ENCODE data around the gene ARHGEF28. TPM values are rescaled to one million over a fixed set of nuclear protein-coding genes. Genes with fewer than 3 reads are reported as not detected.

The ARHGEF28 gene
- total and polyA plus RNA-seq, 7 experiments from 2014 or later = 0.03 to 0.47 TPM; not detected in 5

DNA sequence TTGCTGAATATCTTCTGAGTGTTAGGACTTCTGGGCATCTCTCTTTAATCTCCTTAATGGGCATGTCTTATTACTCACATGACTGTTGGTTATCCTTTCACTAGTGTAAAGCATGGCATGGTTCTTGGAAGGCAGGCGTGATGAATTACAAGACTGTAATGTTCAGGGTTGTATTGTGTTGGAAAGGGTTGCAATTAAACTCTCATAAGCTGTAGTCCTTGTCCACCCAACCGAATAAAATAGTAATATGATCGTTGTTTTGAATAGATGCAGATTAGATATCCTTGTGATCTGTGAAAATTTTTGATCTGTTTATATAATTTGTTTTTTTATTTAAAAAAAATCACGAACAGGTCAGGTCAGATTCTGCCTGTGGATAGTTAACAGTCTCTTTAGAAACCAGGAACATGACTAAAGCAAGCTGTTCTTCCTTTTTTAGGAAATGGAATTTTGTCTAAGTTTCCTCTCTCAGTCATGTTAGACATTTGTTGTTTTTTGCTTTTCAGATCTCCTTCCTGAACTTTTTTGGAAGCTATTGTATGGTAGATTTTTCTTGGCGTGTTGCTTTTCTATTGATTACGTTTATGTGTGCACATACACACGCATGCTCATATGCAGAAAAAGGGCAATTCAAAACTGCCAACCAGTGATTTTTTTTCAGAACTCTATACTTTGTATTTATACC is 121.8 kb downstream of the ARHGEF28 start:
- H3K4me1 ChIP-seq (ENCODE audit: control insufficient read depth in 2 of 2, insufficient read depth in 2 of 2, low read length in 2 of 2) = no peaks in the 10 kb centered on the region
- no peak overlapping the region for H3K4me3 ChIP-seq (ENCODE audit: low read length)
- no peaks in the 10 kb centered on the region for H3K36me3 ChIP-seq (ENCODE audit: control insufficient read depth in 2 of 3, insufficient read depth in 3 of 3, low read length in 3 of 3)
- no peak overlapping the region for H3K27ac ChIP-seq (ENCODE audit: low read depth, low read length)
- H3K4me1 Mint-ChIP-seq = peaks cover 0 to 9% (median 0%) of the 10 kb centered on the region in 7 donors
- POLR2A ChIA-PET = no interaction called here
- H3K36me3 Mint-ChIP-seq = no peaks in the 10 kb centered on the region
- H3K9me3 ChIP-seq (ENCODE audit: control insufficient read depth in 2 of 3, low read length in 3 of 3) = no peaks in the 10 kb centered on the region
- intact Hi-C loops (cut with micrococcal nuclease) = no loop called here
- no peak overlapping the region for H3K27ac Mint-ChIP-seq
- no peak overlapping the region for H3K4me3 Mint-ChIP-seq
- H3K27me3 Mint-ChIP-seq = peaks cover 27 to 42% (median 38%) of the 10 kb centered on the region in 5 donors
- no peaks in the 10 kb centered on the region for H3K27me3 ChIP-seq (ENCODE audit: control insufficient read depth in 2 of 2, insufficient read depth in 2 of 2, low read length in 2 of 2)
- ATAC-seq (no peak), DNase-seq (no peak)
- peaks cover 0 to 4% (median 0%) of the 10 kb centered on the region in 11 donors for H3K9me3 Mint-ChIP-seq
- CTCF ChIA-PET = no interaction called here

- POLR2A ChIA-PET = no interaction called here
Observed at GRCh38 chr5:73748510-73749400, 122.8 kb downstream of the ARHGEF28 start.

DNA sequence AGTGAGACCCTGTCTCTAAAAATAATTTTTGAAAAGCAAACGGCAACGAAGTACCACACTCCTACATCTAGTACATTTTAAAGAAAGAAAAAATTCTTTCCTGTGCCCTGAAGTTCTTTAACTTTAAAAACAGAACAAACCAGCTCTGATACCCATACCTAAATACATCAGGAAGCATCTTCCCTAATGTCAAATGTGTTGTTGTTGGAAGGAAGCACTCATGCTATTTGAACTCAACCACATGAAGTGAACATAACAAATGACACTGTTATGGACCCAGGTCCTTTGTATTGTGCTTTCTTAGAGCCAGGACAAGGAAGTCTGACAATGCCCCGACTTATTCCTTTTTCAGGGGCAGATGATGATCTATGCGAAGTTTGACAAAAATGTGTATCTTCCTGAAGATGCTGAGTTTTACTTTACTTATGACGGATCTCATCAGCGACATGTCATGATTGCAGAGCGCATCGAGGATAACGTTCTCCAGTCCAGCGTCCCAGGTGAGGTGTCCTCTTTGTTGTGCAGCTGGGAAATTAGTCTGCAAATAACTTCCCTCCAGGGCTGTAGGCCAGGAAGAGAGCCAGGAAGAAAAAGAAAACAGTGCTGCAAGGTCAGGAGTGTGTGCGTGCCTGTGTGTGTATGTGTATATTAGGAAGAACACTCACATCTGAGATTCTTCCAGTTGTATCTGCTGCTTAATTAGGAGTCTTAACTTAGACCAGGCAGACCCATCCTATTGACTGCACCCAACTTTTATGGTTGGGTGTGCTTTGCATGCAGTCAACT is 123.7 kb downstream of the ARHGEF28 start:
- H3K36me3 Mint-ChIP-seq = no peaks in the 10 kb centered on the region
- Histone ChIP-seq H3K9me3 (ENCODE audit: control insufficient read depth in 2 of 3, low read length in 3 of 3) (no peaks in the 10 kb centered on the region), H3K4me1 (ENCODE audit: control insufficient read depth in 2 of 2, insufficient read depth in 2 of 2, low read length in 2 of 2) (no peaks in the 10 kb centered on the region), H3K27ac (ENCODE audit: low read depth, low read length) (no peak overlapping the region), H3K4me3 (ENCODE audit: low read length) (no peak overlapping the region), H3K27me3 (ENCODE audit: control insufficient read depth in 2 of 2, insufficient read depth in 2 of 2, low read length in 2 of 2) (no peaks in the 10 kb centered on the region), H3K36me3 (ENCODE audit: control insufficient read depth in 2 of 3, insufficient read depth in 3 of 3, low read length in 3 of 3) (no peaks in the 10 kb centered on the region)
- peaks cover 34 to 54% (median 44%) of the 10 kb centered on the region in 5 donors for H3K27me3 Mint-ChIP-seq
- ChIA-PET POLR2A (no interaction called here), CTCF (no interaction called here)
- H3K4me1 Mint-ChIP-seq = peaks cover 0 to 9% (median 0%) of the 10 kb centered on the region in 7 donors
- DNase-seq = no peak
- no peak overlapping the region for H3K27ac Mint-ChIP-seq
- no peak overlapping the region for H3K4me3 Mint-ChIP-seq
- intact Hi-C loops (cut with micrococcal nuclease) = no loop called here
- ATAC-seq = no peak
- peaks cover 0 to 4% (median 0%) of the 10 kb centered on the region in 11 donors for H3K9me3 Mint-ChIP-seq

More at GRCh38 chr5:73748510-73749400, 122.8 kb downstream of the ARHGEF28 start:
- no peaks in the 10 kb centered on the region for H3K9me3 ChIP-seq (ENCODE audit: control insufficient read depth in 2 of 3, low read length in 3 of 3)
- H3K36me3 Mint-ChIP-seq = no peaks in the 10 kb centered on the region
- intact Hi-C loops (cut with micrococcal nuclease) = no loop called here
- peaks cover 0 to 9% (median 0%) of the 10 kb centered on the region in 7 donors for H3K4me1 Mint-ChIP-seq
- H3K27me3 ChIP-seq (ENCODE audit: control insufficient read depth in 2 of 2, insufficient read depth in 2 of 2, low read length in 2 of 2) = no peaks in the 10 kb centered on the region
- DNase-seq (no peak), ATAC-seq (no peak)
- H3K36me3 ChIP-seq (ENCODE audit: control insufficient read depth in 2 of 3, insufficient read depth in 3 of 3, low read length in 3 of 3) = no peaks in the 10 kb centered on the region
- no peaks in the 10 kb centered on the region for H3K4me1 ChIP-seq (ENCODE audit: control insufficient read depth in 2 of 2, insufficient read depth in 2 of 2, low read length in 2 of 2)
- peaks cover 0 to 4% (median 0%) of the 10 kb centered on the region in 11 donors for H3K9me3 Mint-ChIP-seq
- H3K4me3 Mint-ChIP-seq = no peak overlapping the region
- peaks cover 31 to 48% (median 40%) of the 10 kb centered on the region in 5 donors for H3K27me3 Mint-ChIP-seq
- H3K27ac Mint-ChIP-seq = no peak overlapping the region
- CTCF ChIA-PET = no interaction called here
- H3K4me3 ChIP-seq (ENCODE audit: low read length) = no peak overlapping the region
- H3K27ac ChIP-seq (ENCODE audit: low read depth, low read length) = no peak overlapping the region

GRCh38 chr5:73751254-73751914 is 125.4 kb downstream of the ARHGEF28 start:
- Mint-ChIP-seq H3K27me3 (peaks cover 32 to 57% (median 40%) of the 10 kb centered on the region in 5 donors), H3K36me3 (no peaks in the 10 kb centered on the region), H3K9me3 (peaks cover 0 to 4% (median 0%) of the 10 kb centered on the region in 11 donors), H3K27ac (no peak overlapping the region), H3K4me3 (no peak overlapping the region), H3K4me1 (peaks cover 0 to 9% (median 0%) of the 10 kb centered on the region in 7 donors)
- ChIA-PET CTCF (no interaction called here), POLR2A (no interaction called here)
- no peaks in the 10 kb centered on the region for H3K36me3 ChIP-seq (ENCODE audit: control insufficient read depth in 2 of 3, insufficient read depth in 3 of 3, low read length in 3 of 3)
- H3K4me1 ChIP-seq (ENCODE audit: control insufficient read depth in 2 of 2, insufficient read depth in 2 of 2, low read length in 2 of 2) = no peaks in the 10 kb centered on the region
- H3K27ac ChIP-seq (ENCODE audit: low read depth, low read length) = no peak overlapping the region
- DNase-seq = no peak
- H3K4me3 ChIP-seq (ENCODE audit: low read length) = no peak overlapping the region
- intact Hi-C loops (cut with micrococcal nuclease) = no loop called here
- no peak for ATAC-seq
- no peaks in the 10 kb centered on the region for H3K9me3 ChIP-seq (ENCODE audit: control insufficient read depth in 2 of 3, low read length in 3 of 3)
- H3K27me3 ChIP-seq (ENCODE audit: control insufficient read depth in 2 of 2, insufficient read depth in 2 of 2, low read length in 2 of 2) = no peaks in the 10 kb centered on the region

DNA sequence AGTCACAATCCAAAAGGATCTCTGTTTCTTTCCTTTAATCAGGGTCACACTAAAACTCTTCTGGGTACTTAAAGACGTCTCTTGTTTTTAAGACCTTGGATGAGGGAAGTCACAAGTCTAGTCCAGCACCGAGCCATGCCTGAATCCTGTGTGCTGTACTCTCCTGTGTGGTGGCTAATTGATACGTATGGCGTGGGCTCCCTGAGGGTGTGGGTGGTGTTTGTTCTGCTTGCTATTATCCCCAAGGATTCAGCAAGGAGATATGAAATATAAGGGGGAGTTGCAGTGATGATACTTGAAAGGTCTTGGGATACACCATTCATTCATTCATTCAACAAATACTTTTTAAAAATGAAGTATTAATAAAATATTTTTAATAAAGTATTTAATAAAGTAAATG is 128.3 kb downstream of the ARHGEF28 start:
- Histone ChIP-seq H3K36me3 (ENCODE audit: control insufficient read depth in 2 of 3, insufficient read depth in 3 of 3, low read length in 3 of 3) (no peaks in the 10 kb centered on the region), H3K4me3 (ENCODE audit: low read length) (no peak overlapping the region), H3K27ac (ENCODE audit: low read depth, low read length) (no peak overlapping the region), H3K27me3 (ENCODE audit: control insufficient read depth in 2 of 2, insufficient read depth in 2 of 2, low read length in 2 of 2) (no peaks in the 10 kb centered on the region), H3K4me1 (ENCODE audit: control insufficient read depth in 2 of 2, insufficient read depth in 2 of 2, low read length in 2 of 2) (no peaks in the 10 kb centered on the region), H3K9me3 (ENCODE audit: control insufficient read depth in 2 of 3, low read length in 3 of 3) (no peaks in the 10 kb centered on the region)
- ChIA-PET CTCF (no interaction called here), POLR2A (no interaction called here)
- ATAC-seq (no peak), DNase-seq (no peak)
- H3K36me3 Mint-ChIP-seq = no peaks in the 10 kb centered on the region
- no peak overlapping the region for H3K27ac Mint-ChIP-seq
- intact Hi-C loops (cut with micrococcal nuclease) = no loop called here
- peaks cover 0 to 9% (median 0%) of the 10 kb centered on the region in 7 donors for H3K4me1 Mint-ChIP-seq
- H3K27me3 Mint-ChIP-seq = peaks cover 30 to 49% (median 34%) of the 10 kb centered on the region in 5 donors
- H3K4me3 Mint-ChIP-seq = no peak overlapping the region
- H3K9me3 Mint-ChIP-seq = no peaks in the 10 kb centered on the region

- POLR2A ChIA-PET = no interaction called here
- H3K4me3 ChIP-seq (ENCODE audit: low read length) = no peak overlapping the region
- CTCF ChIA-PET = no interaction called here
- H3K27ac Mint-ChIP-seq = no peak overlapping the region
- ATAC-seq = no peak
- H3K36me3 ChIP-seq (ENCODE audit: control insufficient read depth in 2 of 3, insufficient read depth in 3 of 3, low read length in 3 of 3) = no peaks in the 10 kb centered on the region
- H3K4me1 ChIP-seq (ENCODE audit: control insufficient read depth in 2 of 2, insufficient read depth in 2 of 2, low read length in 2 of 2) = no peaks in the 10 kb centered on the region
- no peaks in the 10 kb centered on the region for H3K36me3 Mint-ChIP-seq
- no peak overlapping the region for H3K4me3 Mint-ChIP-seq
- no peaks in the 10 kb centered on the region for H3K9me3 Mint-ChIP-seq
- H3K4me1 Mint-ChIP-seq = peaks cover 0 to 2% (median 0%) of the 10 kb centered on the region in 7 donors
- H3K27me3 ChIP-seq (ENCODE audit: control insufficient read depth in 2 of 2, insufficient read depth in 2 of 2, low read length in 2 of 2) = no peaks in the 10 kb centered on the region
- no peaks in the 10 kb centered on the region for H3K9me3 ChIP-seq (ENCODE audit: control insufficient read depth in 2 of 3, low read length in 3 of 3)
- peaks cover 12 to 24% (median 20%) of the 10 kb centered on the region in 5 donors for H3K27me3 Mint-ChIP-seq
- intact Hi-C loops (cut with micrococcal nuclease) = no loop called here
- no peak overlapping the region for H3K27ac ChIP-seq (ENCODE audit: low read depth, low read length)
- DNase-seq = no peak
Observed at GRCh38 chr5:73757416-73757815, 131.4 kb downstream of the ARHGEF28 start.

All from naive thymus-derived CD4-positive, alpha-beta T cell (primary cell).